AG09309 (cell line): ENCODE results near the gene DCAF12.
"Not testable (repeated sequence)": the region's sequence is repeated elsewhere in the genome, so short reads cannot be mapped to it uniquely, and the experiment has no call there.

Source experiments
- DNase-seq: peaks from one replicate; pipeline ENCODE4 v3.0.0-alpha.2; 2010; ENCODE audit warnings: low read depth
- H3K4me3 ChIP-seq: 2 replicates; pipeline ENCODE4 v1.5.1; 2011; ENCODE audit warnings: mild to moderate bottlenecking, low read depth, low read length, moderate library complexity; ENCODE audit not compliant: control insufficient read depth
- CTCF ChIP-seq: IDR thresholded peaks from 2 replicates; pipeline ENCODE4 v1.5.1; 2011; ENCODE audit warnings: mild to moderate bottlenecking, low read depth, low read length, inconsistent platforms; ENCODE audit not compliant: insufficient read depth, control insufficient read depth; ENCODE audit errors: missing control alignments

The DCAF12 gene

DNA sequence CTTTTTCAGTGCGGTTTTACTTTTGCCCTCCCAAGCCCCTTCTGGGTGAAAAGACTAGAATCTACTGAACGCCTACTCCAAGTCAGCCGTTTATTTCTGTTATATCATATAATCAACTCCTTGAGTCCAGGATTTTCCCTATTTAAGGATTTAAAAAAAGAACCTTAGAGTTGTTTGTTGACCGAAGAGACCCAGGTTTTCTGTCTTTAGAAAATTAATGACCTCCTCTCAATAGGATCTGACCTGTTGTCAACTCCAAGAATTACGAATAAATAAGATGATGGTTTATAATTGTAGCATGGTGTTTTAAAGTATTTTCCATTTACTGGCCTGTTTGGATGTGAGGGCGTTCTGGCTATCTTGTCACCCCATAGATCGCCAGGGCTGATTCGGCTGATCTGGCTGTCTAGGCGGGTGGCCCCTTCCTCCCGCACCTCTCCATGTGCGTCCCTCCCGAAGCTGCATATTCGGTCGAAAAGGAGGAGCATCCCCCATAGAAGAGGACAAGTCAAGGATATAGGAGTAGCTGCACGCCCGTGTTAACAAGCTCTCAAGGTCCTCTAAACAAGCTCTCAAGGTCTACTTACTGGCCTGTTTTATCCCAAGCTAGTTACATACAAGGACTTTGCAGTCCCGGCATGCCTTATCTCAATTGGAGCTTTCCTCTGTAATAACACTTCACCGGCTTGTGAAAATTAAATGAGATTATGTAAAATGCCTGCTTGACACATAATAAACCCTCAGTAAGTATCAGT is 76.7 kb downstream of the DCAF12 start:
- H3K4me3 ChIP-seq = peak overlapping the region; percentile 98
- no peak for DNase-seq
- no peak for TF ChIP-seq CTCF

DNA sequence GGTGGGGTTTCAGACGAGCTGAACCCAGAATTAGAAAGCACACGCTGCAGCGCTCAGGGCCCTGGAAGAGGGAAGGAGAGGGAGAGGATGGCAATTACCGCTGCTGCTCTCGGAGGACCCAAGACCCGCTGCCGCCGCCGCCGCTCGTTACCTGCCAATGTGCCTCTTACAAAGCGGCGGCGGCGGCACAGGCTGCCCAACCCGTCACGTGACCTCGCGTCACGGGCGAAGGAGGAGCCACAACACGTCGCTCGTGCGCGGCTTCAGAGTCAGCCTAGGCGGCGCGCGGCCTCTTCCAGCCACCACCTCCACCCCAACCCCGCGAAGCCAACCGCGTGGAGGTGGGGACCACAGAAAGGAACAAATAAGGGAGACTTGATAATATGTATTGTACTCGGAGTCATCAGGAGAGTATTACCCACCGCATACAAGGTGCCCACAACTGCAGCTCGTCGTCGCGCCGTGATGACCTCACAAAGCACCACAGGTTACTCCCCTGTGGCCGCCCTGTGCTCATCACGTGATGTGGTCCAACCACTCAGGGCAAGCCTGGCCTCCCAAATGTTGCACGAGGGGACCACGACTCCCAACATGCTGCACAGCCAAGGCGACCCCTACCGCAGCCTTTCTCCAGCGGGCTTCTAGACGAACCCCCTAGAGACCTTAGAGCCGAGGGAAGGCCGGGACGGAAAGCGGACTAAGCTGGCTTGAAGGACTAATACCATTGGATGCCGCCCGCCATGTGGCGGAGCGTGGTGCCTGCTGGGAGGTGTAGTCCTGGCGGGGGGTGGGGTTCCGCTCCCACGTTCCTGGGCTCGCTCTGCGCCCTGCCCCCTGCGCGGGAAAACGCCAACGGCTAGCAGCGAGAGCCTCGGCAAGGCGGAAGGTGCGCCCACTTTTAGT is 77.5 kb downstream of the DCAF12 start, which contains the start of gene UBAP2:
TSS of gene UBAP2 (minus strand) at position 161 of the 903 bp plus-strand sequence. CDS start 31,739 bp downstream, outside the sequence.
- peak; percentile 88 for DNase-seq
- no peak for TF ChIP-seq CTCF
- H3K4me3 ChIP-seq = peak within 1 kb of the TSS; percentile 98

DNA sequence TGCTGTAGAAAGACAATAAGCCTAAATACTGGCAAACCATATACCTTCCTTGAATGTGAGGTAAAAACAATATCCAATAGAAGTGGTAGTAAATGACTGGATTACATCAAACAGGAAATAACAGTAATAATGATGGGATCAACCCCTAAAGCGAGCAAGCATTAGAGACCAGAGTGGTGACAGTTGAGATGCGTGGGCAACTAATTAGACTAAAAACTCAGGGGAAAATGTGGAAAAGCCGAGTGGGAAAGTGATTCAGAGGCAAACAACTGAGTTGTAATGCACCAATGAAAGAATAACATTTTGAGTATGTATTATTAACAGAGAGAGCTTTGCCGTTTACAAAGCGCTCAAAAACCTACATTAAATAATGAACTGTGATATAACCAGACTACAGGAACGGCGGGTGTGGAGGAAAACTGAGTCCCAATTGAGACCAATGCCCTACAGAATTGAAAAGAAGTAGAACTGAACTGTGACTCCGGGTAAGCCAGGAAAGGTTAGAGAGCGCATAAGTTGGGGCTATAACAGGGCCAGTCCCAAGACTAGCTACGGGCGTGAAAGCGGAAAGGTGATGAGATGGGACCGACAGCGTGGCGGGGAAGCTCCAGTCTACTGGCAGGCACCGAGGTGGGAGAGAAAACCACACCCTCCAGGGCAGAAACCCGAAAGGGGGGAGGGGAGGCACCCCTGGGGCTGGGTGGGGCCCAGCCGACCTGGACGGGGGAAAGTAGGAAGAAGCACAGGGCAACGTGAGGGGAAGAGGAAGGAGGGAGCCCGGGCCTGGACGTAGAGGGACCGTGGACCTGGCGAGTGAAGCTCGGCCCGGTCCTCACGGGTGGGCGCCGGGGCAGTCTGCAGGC is 78.4 kb downstream of the DCAF12 start:
- no peak for DNase-seq
- H3K4me3 ChIP-seq = peak overlapping the region; percentile 98
- no peak for TF ChIP-seq CTCF

DNA sequence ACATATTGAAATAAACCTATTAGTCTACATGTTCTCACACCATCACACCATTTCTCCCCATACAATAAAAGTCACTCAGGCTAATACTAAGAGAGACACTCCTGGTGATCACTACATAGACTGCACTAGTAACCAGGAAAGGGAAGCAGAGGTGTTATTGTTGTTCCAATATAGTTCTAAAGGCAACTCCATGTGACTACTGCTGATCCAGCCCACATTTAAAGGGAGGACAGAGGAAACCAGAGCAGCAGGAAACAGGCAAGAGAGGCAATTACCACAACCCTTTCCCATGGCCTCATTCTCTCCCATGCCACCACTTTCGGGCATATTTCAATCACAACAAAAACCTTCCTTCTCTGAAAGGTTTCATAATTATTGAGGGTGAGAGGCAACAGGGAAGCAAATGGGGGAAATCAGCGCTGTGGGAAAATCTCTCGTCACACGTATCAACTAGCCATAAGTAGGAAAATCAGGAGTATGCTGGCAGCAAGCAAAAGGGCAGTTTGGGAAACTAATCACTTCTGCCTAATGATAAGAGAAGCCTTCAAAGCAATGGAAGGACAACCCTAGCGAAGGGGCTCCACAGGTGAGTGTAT is 79.6 kb downstream of the DCAF12 start:
- DNase-seq = no peak
- no peak overlapping the region; the same call in 1 of the 2 replicates for H3K4me3 ChIP-seq
- no peak for TF ChIP-seq CTCF

DNA sequence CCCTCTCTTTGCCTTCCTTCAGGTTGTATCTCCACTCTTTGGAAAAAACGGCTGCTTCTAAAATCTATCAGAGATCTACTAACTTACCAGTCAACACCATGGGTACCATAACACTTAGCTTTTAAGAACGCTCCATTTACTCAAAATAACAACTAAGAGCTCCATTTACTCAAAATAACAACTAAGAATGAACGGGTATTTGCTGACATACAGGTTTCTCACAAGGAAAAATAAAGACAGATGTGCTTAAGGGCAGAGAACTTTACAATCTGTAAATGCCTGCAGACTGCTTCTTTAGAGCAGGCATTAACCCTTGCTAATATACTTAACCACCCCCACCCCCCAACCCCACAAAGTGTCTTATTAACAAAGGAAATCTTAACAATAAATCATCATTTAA is 80.6 kb downstream of the DCAF12 start:
- H3K4me3 ChIP-seq = no peak overlapping the region
- no peak for TF ChIP-seq CTCF
- no peak for DNase-seq

- not testable (repeated sequence) for H3K4me3 ChIP-seq, DNase-seq
Measured at GRCh38 chr9:34042074-34042473, 84.4 kb downstream of the DCAF12 start.

DNA sequence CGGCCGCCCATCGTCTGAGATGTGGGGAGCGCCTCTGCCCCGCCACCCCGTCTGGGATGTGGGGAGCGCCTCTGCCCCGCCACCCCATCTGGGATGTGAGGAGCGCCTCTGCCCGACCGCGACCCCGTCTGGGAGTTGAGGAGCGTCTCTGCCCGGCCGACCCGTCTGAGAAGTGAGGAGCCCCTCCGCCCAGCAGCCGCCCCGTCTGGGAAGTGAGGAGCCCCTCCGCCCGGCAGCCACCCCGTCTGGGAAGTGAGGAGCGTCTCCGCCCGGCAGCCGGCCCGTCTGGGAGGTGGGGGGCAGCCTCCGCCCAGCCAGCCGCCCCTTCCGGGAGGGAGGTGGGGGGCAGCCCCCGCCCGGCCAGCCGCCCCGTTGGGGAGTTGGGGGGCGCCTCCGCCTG is 87.6 kb downstream of the DCAF12 start:
- H3K4me3 ChIP-seq, DNase-seq: not testable (repeated sequence)
